Measurements from ENCODE around the gene CEACAM18.

The CEACAM18 gene

DNA sequence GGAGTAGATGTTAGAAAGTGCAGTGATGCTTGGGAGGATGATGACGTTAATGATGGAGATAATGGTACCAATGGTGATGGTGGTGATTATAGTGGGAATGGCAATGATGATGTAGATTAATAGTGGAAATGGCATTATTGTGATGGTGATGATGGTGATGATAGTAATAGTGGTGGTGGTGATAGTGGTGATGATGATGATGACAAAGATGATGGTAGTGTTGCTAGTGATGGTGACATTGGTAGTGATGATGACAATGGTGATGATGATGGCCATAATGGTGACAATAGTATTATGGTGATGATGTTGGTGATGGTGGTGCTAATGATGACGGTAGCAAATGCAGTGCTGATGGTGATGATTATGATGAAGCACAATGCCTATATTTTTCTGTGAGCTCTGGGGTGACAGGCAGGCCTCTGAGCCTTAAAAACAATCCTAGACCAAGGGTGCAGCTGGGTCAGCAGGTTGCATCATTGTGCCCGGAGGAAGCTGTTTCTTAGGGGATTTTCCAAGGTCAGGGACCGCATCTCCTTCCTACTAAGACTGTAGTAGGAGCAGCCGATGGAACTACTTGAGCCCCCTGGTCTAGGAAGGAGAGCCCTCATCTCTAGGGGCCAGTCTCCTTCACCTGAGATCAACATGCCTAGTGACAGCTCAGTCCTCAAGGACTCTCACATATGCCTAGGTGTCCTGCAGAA, 7.8 kb downstream of the CEACAM18 start:
- TF ChIP-seq, protein P1, sequence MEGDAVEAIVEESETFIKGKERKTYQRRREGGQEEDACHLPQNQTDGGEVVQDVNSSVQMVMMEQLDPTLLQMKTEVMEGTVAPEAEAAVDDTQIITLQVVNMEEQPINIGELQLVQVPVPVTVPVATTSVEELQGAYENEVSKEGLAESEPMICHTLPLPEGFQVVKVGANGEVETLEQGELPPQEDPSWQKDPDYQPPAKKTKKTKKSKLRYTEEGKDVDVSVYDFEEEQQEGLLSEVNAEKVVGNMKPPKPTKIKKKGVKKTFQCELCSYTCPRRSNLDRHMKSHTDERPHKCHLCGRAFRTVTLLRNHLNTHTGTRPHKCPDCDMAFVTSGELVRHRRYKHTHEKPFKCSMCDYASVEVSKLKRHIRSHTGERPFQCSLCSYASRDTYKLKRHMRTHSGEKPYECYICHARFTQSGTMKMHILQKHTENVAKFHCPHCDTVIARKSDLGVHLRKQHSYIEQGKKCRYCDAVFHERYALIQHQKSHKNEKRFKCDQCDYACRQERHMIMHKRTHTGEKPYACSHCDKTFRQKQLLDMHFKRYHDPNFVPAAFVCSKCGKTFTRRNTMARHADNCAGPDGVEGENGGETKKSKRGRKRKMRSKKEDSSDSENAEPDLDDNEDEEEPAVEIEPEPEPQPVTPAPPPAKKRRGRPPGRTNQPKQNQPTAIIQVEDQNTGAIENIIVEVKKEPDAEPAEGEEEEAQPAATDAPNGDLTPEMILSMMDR (conservative IDR thresholded peaks at IDR 0.05; ENCODE audit: low read depth), result no peak
- CTCF ChIA-PET, result no interaction called here
- H3K27ac ChIP-seq, result no peak overlapping the region
- no peak for DNase-seq (ENCODE audit: low spot score)
- POLR2A ChIA-PET (ENCODE audit: low non-redundant PET), result no interaction called here

DNA sequence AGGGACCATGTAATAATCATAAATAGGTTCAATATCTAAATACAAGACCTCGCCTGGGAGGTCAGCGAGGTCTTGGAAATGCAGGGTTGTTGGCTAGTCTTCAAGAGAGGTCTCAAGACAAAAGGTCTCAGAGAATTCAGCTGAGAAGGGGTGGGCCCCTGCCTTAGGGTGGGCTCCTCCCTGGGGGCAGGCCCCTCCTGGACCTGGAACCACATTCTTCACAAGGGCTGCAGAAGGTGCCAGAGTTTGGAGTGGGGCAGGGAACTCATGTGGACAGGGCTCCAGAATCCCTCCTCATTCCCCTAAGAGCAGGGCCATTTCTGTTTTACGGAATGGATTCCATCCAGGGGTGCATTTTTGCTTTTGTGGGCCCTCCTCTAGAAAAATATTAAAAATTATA, 10.2 kb downstream of the CEACAM18 start:
- DNase-seq (ENCODE audit: low spot score), result no peak
- TF ChIP-seq, protein P1 (conservative IDR thresholded peaks at IDR 0.05; ENCODE audit: low read depth), result no peak
- ChIA-PET CTCF (no interaction called here), POLR2A (ENCODE audit: low non-redundant PET) (no interaction called here)
- no peak overlapping the region for H3K27ac ChIP-seq

DNA sequence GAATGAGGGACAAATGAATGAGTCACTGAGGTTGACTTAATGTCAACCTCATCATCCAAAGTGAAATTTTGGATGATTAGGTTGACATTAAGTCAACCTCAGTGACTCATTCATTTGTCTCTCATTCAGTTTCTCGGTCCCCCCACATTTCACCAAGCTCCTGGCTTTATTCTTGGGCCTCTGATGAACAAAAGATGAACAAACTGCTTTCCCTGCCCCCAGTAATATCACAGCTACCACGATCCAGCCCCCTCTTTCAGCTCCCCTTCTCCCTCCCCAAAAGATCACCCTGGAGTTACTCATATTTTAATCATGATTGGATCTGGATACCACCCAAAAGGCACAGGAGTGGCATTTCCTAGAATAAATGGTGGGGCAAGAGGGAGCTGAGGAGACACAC, 10.8 kb downstream of the CEACAM18 start:
- POLR2A ChIA-PET (ENCODE audit: low non-redundant PET), result no interaction called here
- no peak overlapping the region for H3K27ac ChIP-seq
- CTCF ChIA-PET, result no interaction called here
- TF ChIP-seq, protein P1 (conservative IDR thresholded peaks at IDR 0.05; ENCODE audit: low read depth), result no peak
- DNase-seq (ENCODE audit: low spot score), result no peak

DNA sequence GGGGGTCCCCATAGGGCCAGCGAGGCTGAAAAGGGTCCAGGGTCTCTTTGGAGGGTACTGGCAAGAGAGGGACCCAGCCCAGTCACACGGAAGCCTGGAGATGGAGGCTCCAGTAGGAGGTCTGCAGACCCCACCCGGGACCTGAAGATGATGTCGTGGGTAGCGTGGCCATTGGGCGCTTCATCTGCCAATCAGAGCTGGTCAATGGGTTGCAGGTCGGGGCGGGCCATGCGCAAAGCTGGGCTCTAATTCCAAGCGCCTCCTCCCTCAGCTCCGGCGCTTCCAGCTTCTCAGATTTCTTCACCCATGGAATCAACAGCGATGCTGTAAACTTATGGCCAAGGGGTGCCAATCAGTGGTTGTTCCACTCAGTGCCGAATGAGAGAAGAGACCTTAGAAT, 12.3 kb downstream of the CEACAM18 start:
- DNase-seq (ENCODE audit: low spot score), result no peak
- no peak overlapping the region for H3K27ac ChIP-seq
- ChIA-PET CTCF (no interaction called here), POLR2A (ENCODE audit: low non-redundant PET) (no interaction called here)
- TF ChIP-seq, protein P1 (conservative IDR thresholded peaks at IDR 0.05; ENCODE audit: low read depth), result no peak

DNA sequence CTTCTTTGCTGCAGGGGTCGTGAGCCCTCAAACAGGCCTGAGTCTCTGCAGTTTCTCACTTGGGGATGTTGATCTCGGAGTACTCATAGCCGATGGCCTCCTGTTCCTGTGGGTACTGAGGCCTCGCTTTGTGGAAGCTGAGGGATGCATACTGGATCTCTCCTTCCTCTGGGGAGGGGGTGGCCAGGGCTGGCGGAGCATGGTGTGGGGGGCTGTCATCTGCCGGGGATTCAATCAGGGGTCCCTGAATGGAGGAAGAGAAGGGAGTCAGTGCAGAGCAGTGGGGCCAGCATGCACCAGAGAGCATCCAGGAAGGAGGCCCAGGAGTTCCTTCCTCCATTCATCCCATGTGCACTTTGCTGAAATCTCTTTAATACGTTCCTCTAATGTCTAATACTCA, 13.2 kb downstream of the CEACAM18 start:
- H3K27ac ChIP-seq, result no peak overlapping the region
- no peak for DNase-seq (ENCODE audit: low spot score)
- ChIA-PET CTCF (interaction anchor here (0.6 kb wide), 1 partner anchor 93 kb away, joined by 3 read pairs; no protein-coding TSS in a partner anchor), POLR2A (ENCODE audit: low non-redundant PET) (no interaction called here)
- TF ChIP-seq, protein P1 (conservative IDR thresholded peaks at IDR 0.05; ENCODE audit: low read depth), result no peak

DNA sequence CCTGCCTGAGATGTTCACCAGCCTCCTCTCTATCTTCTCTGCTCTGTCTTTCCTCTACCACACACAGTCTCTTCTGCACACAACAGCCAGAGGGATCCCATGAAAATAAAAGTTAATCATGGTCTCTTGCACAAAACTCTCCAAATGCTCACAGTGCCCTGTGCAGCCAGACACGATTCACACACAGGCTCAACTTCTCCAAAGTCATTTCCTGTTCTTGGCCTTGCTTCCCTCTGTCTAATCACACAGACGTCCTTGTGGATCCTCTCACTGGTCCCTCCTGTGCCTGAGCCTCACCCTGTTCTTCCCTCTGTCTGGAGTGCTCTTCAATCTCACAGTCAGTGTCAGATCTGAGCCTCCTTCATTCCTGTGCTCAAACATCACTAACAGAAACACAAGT, 15.4 kb downstream of the CEACAM18 start:
- TF ChIP-seq, protein P1 (conservative IDR thresholded peaks at IDR 0.05; ENCODE audit: low read depth), result no peak
- ChIA-PET POLR2A (ENCODE audit: low non-redundant PET) (no interaction called here), CTCF (no interaction called here)
- H3K27ac ChIP-seq, result no peak overlapping the region
- DNase-seq (ENCODE audit: low spot score), result no peak
